Fibroblast of skin of abdomen (primary cell): ENCODE results near the gene SLC7A9.
"Not testable (repeated sequence)": the region's sequence is repeated elsewhere in the genome, so short reads cannot be mapped to it uniquely, and the experiment has no call there.

Experiments used
- DNase-seq: peaks from one replicate; pipeline ENCODE4 v3.0.0-alpha.2; 2013

Gene SLC7A9

GRCh38 chr19:32881766-32882165 is 12.2 kb upstream of the SLC7A9 start:
- no peak for DNase-seq

- no peak for DNase-seq
These were observed 11.1 kb upstream of the SLC7A9 start for GRCh38 chr19:32880622-32881021.

- DNase-seq = no peak
These were observed 10.2 kb upstream of the SLC7A9 start for GRCh38 chr19:32879741-32880140.

GRCh38 chr19:32878988-32879387 is 9.4 kb upstream of the SLC7A9 start:
- no peak for DNase-seq

GRCh38 chr19:32877977-32878745 is 8.6 kb upstream of the SLC7A9 start:
- DNase-seq = no peak

- DNase-seq = no peak
These were observed 7.9 kb upstream of the SLC7A9 start for GRCh38 chr19:32877323-32877912.

- DNase-seq = peak; percentile 64
These were observed 7.3 kb upstream of the SLC7A9 start for GRCh38 chr19:32876919-32877285.

GRCh38 chr19:32876236-32876918 is 6.8 kb upstream of the SLC7A9 start:
- no peak for DNase-seq

GRCh38 chr19:32875428-32875827 is 5.9 kb upstream of the SLC7A9 start:
- DNase-seq = no peak

- no peak for DNase-seq
These were observed 5.0 kb upstream of the SLC7A9 start for GRCh38 chr19:32874605-32875004.

GRCh38 chr19:32873247-32873959 is 3.8 kb upstream of the SLC7A9 start:
- DNase-seq = no peak

GRCh38 chr19:32872391-32872790 is 2.8 kb upstream of the SLC7A9 start:
- no peak for DNase-seq

- no peak for DNase-seq
These were observed 1.4 kb upstream of the SLC7A9 start for GRCh38 chr19:32870981-32871451.

GRCh38 chr19:32869966-32870573 is 503 bp upstream of the SLC7A9 start:
- no peak for DNase-seq

- DNase-seq = no peak
These were observed 1.2 kb downstream of the SLC7A9 start for GRCh38 chr19:32868206-32868950.

GRCh38 chr19:32867436-32867835 is 2.1 kb downstream of the SLC7A9 start:
- not testable (repeated sequence) for DNase-seq

GRCh38 chr19:32866564-32867265 is 2.9 kb downstream of the SLC7A9 start:
- no peak for DNase-seq

GRCh38 chr19:32866061-32866460 is 3.5 kb downstream of the SLC7A9 start:
- DNase-seq = no peak

- DNase-seq = no peak
These were observed 4.2 kb downstream of the SLC7A9 start for GRCh38 chr19:32865326-32865725.

GRCh38 chr19:32864318-32865007 is 5.1 kb downstream of the SLC7A9 start:
- DNase-seq = no peak

- DNase-seq = no peak
These were observed 5.7 kb downstream of the SLC7A9 start for GRCh38 chr19:32863841-32864240.
